Bladder microvascular endothelial cell (primary cell): ENCODE results near the gene TBC1D3L. TPM values are rescaled to one million over a fixed set of nuclear protein-coding genes. Genes with fewer than 3 reads are reported as not detected.

ENCODE experiments used
- total RNA-seq: library from RNA; depleted of rRNA; stranded (reverse); fragments of >200 nt; gene quantifications from 2 replicates; pipeline ENCODE4 v1.2.3, GENCODE V29; 2014

The TBC1D3L gene
- total RNA-seq: 0.81 and 5.2 TPM in 2 replicates

DNA sequence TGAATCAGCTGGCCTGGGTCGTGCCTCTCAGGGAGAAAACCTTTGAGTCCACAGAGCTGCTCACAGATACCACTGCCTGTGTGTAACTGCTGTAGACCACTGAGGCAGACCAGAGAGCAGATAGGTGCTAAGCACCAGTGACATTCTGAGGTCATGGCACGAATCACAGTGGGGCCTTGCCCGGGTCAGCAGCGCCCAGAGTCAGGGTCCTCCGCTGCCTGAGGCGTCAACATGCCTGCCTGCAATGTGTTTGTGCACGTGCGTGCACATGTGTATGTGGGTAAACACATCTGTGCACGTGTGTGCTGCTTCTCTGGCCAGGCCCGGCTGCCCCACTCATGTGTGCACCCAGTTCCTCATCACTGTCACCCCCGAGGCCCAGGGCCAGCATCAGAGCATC lies at the start of gene TBC1D3L:
TBC1D3L (minus strand) TSS at position 101 of the 400 bp plus-strand sequence. CDS start 1,540 bp downstream, outside the sequence.

DNA sequence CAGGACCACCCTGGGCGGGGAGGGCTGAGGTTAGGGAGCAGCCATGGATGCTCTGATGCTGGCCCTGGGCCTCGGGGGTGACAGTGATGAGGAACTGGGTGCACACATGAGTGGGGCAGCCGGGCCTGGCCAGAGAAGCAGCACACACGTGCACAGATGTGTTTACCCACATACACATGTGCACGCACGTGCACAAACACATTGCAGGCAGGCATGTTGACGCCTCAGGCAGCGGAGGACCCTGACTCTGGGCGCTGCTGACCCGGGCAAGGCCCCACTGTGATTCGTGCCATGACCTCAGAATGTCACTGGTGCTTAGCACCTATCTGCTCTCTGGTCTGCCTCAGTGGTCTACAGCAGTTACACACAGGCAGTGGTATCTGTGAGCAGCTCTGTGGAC lies 14.8 kb upstream of the TBC1D3L start, which contains the start of gene TBC1D3D:
TBC1D3D (plus strand) TSS at position 301 of the 400 bp plus-strand sequence. CDS start 1,585 bp downstream, outside the sequence.

Other genes with a start within 250 kb of the TBC1D3L start
- not detected in 2 replicates for gene HNF1B, start 244.0 kb downstream of the TBC1D3L start, total RNA-seq
- gene TBC1D3K, start 64.6 kb downstream of the TBC1D3L start, total RNA-seq: not detected in 2 replicates
- gene TBC1D3D, start 14.9 kb upstream of the TBC1D3L start, total RNA-seq: 0.13 TPM in 1 of 2 replicates, not detected in the other
- not detected in 2 replicates for gene TBC1D3C, start 79.6 kb upstream of the TBC1D3L start, total RNA-seq
- gene TBC1D3E, start 138.9 kb upstream of the TBC1D3L start, total RNA-seq: not detected in 2 replicates
- gene TBC1D3, start 203.5 kb upstream of the TBC1D3L start, total RNA-seq: not detected in 2 replicates